Astrocyte (in vitro differentiated cells and primary cell): ENCODE results near the gene DCC. TPM values are rescaled to one million over a fixed set of nuclear protein-coding genes. Genes with fewer than 3 reads are reported as not detected.
A peak's percentile ranks its signal among the peaks of the same experiment; 100 is the strongest.

Experiments
- DNase-seq: peaks from one replicate; pipeline ENCODE4 v3.0.0-alpha.2; 2010; ENCODE audit warnings: low read depth
- FAIRE-seq: peaks from 2 replicates; lab custom pipeline; 2011; peaks lifted over from hg19 to GRCh38; lab: Jason Lieb, UNC
- H2AFZ ChIP-seq: 2 replicates; pipeline ENCODE4 v1.6.0; 2012; ENCODE audit warnings: low read depth, low read length, inconsistent platforms
- H3K27ac ChIP-seq: 2 replicates; pipeline ENCODE4 v1.5.1; 2011; ENCODE audit warnings: low read depth, low read length, inconsistent platforms
- H3K27me3 ChIP-seq: 2 replicates; pipeline ENCODE4 v1.6.0; 2011; ENCODE audit warnings: low read length, inconsistent platforms; ENCODE audit not compliant: insufficient read depth
- H3K36me3 ChIP-seq: 2 replicates; pipeline ENCODE4 v1.5.1; 2011; ENCODE audit warnings: low read length, inconsistent platforms; ENCODE audit not compliant: insufficient read depth
- H3K4me1 ChIP-seq: 2 replicates; pipeline ENCODE4 v1.5.1; 2011; ENCODE audit warnings: low read length, inconsistent platforms; ENCODE audit not compliant: insufficient read depth
- H3K4me2 ChIP-seq: 2 replicates; pipeline ENCODE4 v1.6.0; 2012; ENCODE audit warnings: low read length, inconsistent platforms
- H3K4me3 ChIP-seq: 2 replicates; pipeline ENCODE4 v1.5.1; 2011; ENCODE audit warnings: low read depth, mild to moderate bottlenecking, low read length, inconsistent platforms; ENCODE audit not compliant: insufficient read depth
- H3K79me2 ChIP-seq: 2 replicates; pipeline ENCODE4 v1.6.0; 2012; ENCODE audit warnings: mild to moderate bottlenecking, low read length, inconsistent platforms; ENCODE audit not compliant: insufficient read depth
- H3K9ac ChIP-seq: 2 replicates; pipeline ENCODE4 v1.6.0; 2012; ENCODE audit warnings: mild to moderate bottlenecking, low read length, inconsistent platforms
- H3K9me3 ChIP-seq: 2 replicates; pipeline ENCODE4 v1.5.1; 2012; ENCODE audit warnings: low read depth, mild to moderate bottlenecking, low read length, inconsistent platforms; ENCODE audit not compliant: insufficient read depth
- H4K20me1 ChIP-seq: 2 replicates; pipeline ENCODE4 v1.6.0; 2012; ENCODE audit warnings: low read length, inconsistent platforms; ENCODE audit not compliant: insufficient read depth
- H3K27ac Mint-ChIP-seq: one replicate; pipeline ENCODE4 v1.8.0; 2021; ENCODE audit warnings: mild to moderate bottlenecking, mixed read lengths; ENCODE audit not compliant: unreplicated experiment
- H3K27me3 Mint-ChIP-seq: one replicate; pipeline ENCODE4 v1.8.0; 2021; ENCODE audit warnings: low read depth, mixed read lengths; ENCODE audit not compliant: unreplicated experiment
- H3K36me3 Mint-ChIP-seq: one replicate; pipeline ENCODE4 v1.8.0; 2021; ENCODE audit warnings: low read depth, mixed read lengths; ENCODE audit not compliant: unreplicated experiment
- H3K4me1 Mint-ChIP-seq: one replicate; pipeline ENCODE4 v1.8.0; 2021; ENCODE audit warnings: low read depth, mixed read lengths; ENCODE audit not compliant: unreplicated experiment
- H3K4me3 Mint-ChIP-seq: one replicate; pipeline ENCODE4 v1.8.0; 2021; ENCODE audit warnings: mild to moderate bottlenecking, moderate library complexity, mixed read lengths; ENCODE audit not compliant: unreplicated experiment
- H3K9me3 Mint-ChIP-seq: one replicate; pipeline ENCODE4 v1.8.0; 2021; ENCODE audit warnings: mild to moderate bottlenecking, mixed read lengths; ENCODE audit not compliant: unreplicated experiment
- CTCF ChIP-seq: IDR thresholded peaks from 2 replicates; pipeline ENCODE4 v1.5.1; 2011; ENCODE audit warnings: low read depth, mild to moderate bottlenecking, inconsistent platforms, low read length, moderate library complexity; ENCODE audit not compliant: insufficient read depth
- EZH2 ChIP-seq: IDR thresholded peaks from 2 replicates; pipeline ENCODE4 v1.6.1; 2012; ENCODE audit warnings: mild to moderate bottlenecking, low read length, inconsistent platforms; ENCODE audit not compliant: insufficient read depth
- total RNA-seq: library from RNA; stranded (reverse); gene quantifications from 2 replicates; pipeline ENCODE4 v1.2.1, GENCODE V29; 2021

The DCC gene
- total RNA-seq, 1 donor from 2014 or later = 2.6 TPM

- Histone ChIP-seq H3K4me3 (no peak overlapping the region), H3K79me2 (no peaks in the 10 kb centered on the region), H3K27ac (no peak overlapping the region), H3K9me3 (no peaks in the 10 kb centered on the region), H3K27me3 (no peaks in the 10 kb centered on the region), H4K20me1 (no peaks in the 10 kb centered on the region), H3K4me2 (no peak overlapping the region), H2AFZ (no peak overlapping the region), H3K9ac (no peak overlapping the region), H3K4me1 (peaks cover 3% of the 10 kb centered on the region), H3K36me3 (no peaks in the 10 kb centered on the region)
- H3K4me1 Mint-ChIP-seq = peaks cover 9% of the 10 kb centered on the region
- H3K27ac Mint-ChIP-seq = no peak overlapping the region
- no peaks in the 10 kb centered on the region for H3K9me3 Mint-ChIP-seq
- TF ChIP-seq CTCF = no peak
- TF ChIP-seq EZH2 = no peak
- H3K4me3 Mint-ChIP-seq = no peak overlapping the region
- DNase-seq (peak; percentile 35), FAIRE-seq (no peak)
- no peaks in the 10 kb centered on the region for H3K36me3 Mint-ChIP-seq
- no peaks in the 10 kb centered on the region for H3K27me3 Mint-ChIP-seq
Measured at GRCh38 chr18:52936931-52937330, 596.9 kb downstream of the DCC start.

- no peak for DNase-seq
- no peaks in the 10 kb centered on the region for H4K20me1 ChIP-seq
- TF ChIP-seq EZH2 (no peak), CTCF (no peak)
- Mint-ChIP-seq H3K27me3 (no peaks in the 10 kb centered on the region), H3K4me3 (no peak overlapping the region), H3K4me1 (peaks cover 9% of the 10 kb centered on the region), H3K27ac (no peak overlapping the region), H3K36me3 (no peaks in the 10 kb centered on the region), H3K9me3 (no peaks in the 10 kb centered on the region)
- no peak overlapping the region for H3K4me2 ChIP-seq
- no peak overlapping the region for H3K4me3 ChIP-seq
- no peaks in the 10 kb centered on the region for H3K79me2 ChIP-seq
- no peak overlapping the region for H3K27ac ChIP-seq
- H3K9me3 ChIP-seq = no peaks in the 10 kb centered on the region
- no peak for FAIRE-seq
- H3K27me3 ChIP-seq = no peaks in the 10 kb centered on the region
- H3K9ac ChIP-seq = no peak overlapping the region
- H3K4me1 ChIP-seq = peaks cover 3% of the 10 kb centered on the region
- no peaks in the 10 kb centered on the region for H3K36me3 ChIP-seq
- H2AFZ ChIP-seq = no peak overlapping the region
Measured at GRCh38 chr18:52937840-52938239, 597.8 kb downstream of the DCC start.

- H3K27me3 ChIP-seq = no peaks in the 10 kb centered on the region
- no peaks in the 10 kb centered on the region for H3K79me2 ChIP-seq
- Mint-ChIP-seq H3K36me3 (no peaks in the 10 kb centered on the region), H3K4me1 (no peaks in the 10 kb centered on the region), H3K27ac (no peak overlapping the region), H3K27me3 (no peaks in the 10 kb centered on the region), H3K9me3 (no peaks in the 10 kb centered on the region), H3K4me3 (no peak overlapping the region)
- no peaks in the 10 kb centered on the region for H3K36me3 ChIP-seq
- no peak overlapping the region for H3K4me3 ChIP-seq
- TF ChIP-seq CTCF = no peak
- TF ChIP-seq EZH2 = no peak
- H3K9ac ChIP-seq = no peak overlapping the region
- H2AFZ ChIP-seq = no peak overlapping the region
- FAIRE-seq = no peak
- no peak overlapping the region for H3K27ac ChIP-seq
- H4K20me1 ChIP-seq = no peaks in the 10 kb centered on the region
- no peaks in the 10 kb centered on the region for H3K9me3 ChIP-seq
- no peaks in the 10 kb centered on the region for H3K4me1 ChIP-seq
- no peak for DNase-seq
- no peak overlapping the region for H3K4me2 ChIP-seq
Measured at GRCh38 chr18:52945552-52945951, 605.6 kb downstream of the DCC start.
